NCI-H82 treated with DMSO at 0.1 percent for 48 hours (cell line): ENCODE data around the gene CRYBB2.
"Not testable (repeated sequence)": the region's sequence is repeated elsewhere in the genome, so short reads cannot be mapped to it uniquely, and the experiment has no call there.

ENCODE experiments used
- DNase-seq: peaks from one replicate; lab custom pipeline; 2025; ENCODE audit not compliant: unreplicated experiment; lab: John Stamatoyannopoulos, UW

The CRYBB2 gene, protein sequence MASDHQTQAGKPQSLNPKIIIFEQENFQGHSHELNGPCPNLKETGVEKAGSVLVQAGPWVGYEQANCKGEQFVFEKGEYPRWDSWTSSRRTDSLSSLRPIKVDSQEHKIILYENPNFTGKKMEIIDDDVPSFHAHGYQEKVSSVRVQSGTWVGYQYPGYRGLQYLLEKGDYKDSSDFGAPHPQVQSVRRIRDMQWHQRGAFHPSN

DNA sequence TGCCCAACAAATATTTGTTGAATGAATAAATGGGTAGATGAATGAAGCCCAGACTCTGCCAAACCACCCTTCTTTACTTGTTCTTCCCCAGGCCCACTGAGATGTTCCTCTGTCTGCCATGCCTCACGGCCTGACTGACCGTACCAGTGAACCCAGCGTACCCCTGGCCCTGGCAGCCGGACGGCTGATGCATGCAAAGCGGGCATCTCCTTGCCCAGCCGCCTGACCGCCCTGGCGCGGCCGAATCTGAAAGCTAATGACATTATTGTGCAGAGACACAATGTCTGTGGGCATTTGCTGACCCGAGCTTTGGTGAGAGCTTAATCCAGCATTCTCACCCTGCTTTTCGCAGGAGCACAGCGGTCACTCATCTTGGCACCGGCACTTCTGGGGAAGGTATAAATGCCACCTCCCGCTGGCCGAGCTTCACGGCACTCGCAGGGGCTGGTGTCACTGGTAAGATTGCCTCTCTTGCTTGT lies at the start of gene CRYBB2:
Gene CRYBB2 (plus strand): TSS at position 429 of the 479 bp plus-strand sequence. CDS start 1,791 bp downstream, outside the sequence.
- no peak for DNase-seq

- no peak for DNase-seq
Measured at GRCh38 chr22:25170426-25170980, 48.9 kb upstream of the CRYBB2 start.

- DNase-seq = no peak
Measured at GRCh38 chr22:25172153-25172552, 47.3 kb upstream of the CRYBB2 start.

GRCh38 chr22:25174156-25174887 lies 45.1 kb upstream of the CRYBB2 start:
- no peak for DNase-seq

DNA sequence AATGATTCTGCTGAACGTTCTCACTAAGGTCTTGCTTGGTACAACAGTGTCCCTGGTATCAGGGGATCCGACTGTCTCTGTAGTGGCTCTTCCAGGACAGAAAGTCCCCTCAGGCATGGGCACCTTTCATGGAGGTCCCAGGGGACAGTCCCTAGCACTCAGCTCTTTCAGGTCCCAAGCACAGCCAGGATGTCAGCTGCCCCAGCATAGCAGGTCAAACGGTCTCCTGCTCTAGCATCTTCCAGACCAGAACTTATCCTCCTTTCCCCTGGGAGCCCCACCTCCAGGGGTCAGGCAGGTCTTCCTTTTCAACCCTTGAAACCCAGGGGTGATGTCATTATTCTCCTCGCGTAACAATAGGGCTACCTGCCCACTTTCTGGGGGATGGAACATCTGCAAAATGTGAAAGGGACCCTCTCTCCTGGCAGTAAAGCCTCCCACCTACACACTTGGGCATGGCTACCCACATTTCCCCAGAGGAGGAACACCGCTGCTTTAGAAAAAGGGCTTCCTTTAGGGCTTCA lies 44.5 kb upstream of the CRYBB2 start:
- DNase-seq = no peak

GRCh38 chr22:25176175-25176574 lies 43.3 kb upstream of the CRYBB2 start:
- DNase-seq = no peak

GRCh38 chr22:25176799-25177198 lies 42.6 kb upstream of the CRYBB2 start:
- no peak for DNase-seq

DNA sequence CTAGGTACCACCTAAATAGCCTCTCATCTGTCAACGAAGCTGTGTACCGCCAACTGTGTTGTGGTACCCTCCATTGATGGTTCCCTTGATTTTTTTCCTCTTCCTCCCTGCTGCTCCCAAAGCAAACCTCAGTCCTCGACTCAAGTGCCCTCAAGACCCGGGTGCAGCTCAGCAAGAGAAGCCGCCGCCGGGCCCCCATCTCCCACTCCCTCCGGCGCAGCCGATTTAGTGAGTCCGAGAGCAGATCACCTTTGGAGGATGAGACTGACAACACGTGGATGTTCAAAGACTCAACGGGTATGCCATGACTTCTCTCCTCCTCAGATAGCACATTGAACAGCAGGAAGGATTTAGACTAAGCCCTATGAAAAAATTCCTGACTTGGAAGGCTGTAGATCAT lies 42.2 kb upstream of the CRYBB2 start:
- DNase-seq = no peak

GRCh38 chr22:25177895-25178294 lies 41.5 kb upstream of the CRYBB2 start:
- DNase-seq = no peak

- DNase-seq = not testable (repeated sequence)
Measured at GRCh38 chr22:25178348-25178747, 41.1 kb upstream of the CRYBB2 start.

- not testable (repeated sequence) for DNase-seq
Measured at GRCh38 chr22:25178869-25179631, 40.4 kb upstream of the CRYBB2 start.

DNA sequence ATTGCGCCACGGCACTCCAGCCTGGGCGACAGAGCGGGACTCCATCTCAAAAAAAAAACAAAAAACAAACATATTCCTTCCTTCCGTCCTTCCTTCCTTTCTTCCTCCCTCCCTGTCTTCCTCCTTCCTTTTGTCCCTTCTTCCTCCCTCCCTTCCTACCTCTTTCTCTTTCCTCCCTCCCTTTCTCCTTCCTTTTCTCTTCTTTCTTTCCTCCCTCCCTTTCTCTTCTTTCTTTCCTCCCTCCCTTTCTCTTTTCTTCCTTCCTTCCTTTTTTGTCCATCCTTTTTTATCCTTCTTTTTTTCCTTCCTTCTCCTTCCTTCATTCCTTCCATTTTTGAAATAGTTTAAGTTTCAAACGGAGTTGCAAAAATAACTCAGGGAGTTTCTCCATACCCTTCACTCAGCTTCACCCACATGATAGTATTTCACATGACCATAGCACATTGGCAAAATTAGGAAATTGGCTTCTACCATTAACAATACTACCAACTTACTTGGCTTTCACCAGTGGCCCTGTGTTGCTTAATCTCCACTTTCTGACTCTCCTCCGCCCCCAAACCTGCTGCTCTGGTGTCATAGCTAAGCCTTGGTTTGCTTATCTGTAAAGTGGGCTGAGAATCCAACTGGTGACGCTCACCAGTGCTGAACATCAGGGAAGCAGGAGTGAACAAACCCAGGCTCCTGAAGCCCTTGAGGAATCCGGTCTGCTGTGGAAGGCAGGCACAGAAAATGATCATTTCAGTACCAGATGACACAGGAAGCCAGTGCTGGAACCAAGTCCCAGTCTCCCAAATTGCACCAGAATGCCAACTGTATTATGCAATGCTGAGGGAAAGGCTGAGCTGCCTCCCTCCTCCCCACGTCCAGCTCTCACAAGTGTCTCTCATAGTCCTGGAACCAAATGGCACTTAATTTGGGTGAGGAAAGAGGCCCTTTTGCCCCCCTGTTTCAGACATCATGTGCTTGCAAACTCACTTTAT lies 37.0 kb upstream of the CRYBB2 start:
- no peak for DNase-seq

- DNase-seq = no peak
Measured at GRCh38 chr22:25183949-25184619, 35.4 kb upstream of the CRYBB2 start.

DNA sequence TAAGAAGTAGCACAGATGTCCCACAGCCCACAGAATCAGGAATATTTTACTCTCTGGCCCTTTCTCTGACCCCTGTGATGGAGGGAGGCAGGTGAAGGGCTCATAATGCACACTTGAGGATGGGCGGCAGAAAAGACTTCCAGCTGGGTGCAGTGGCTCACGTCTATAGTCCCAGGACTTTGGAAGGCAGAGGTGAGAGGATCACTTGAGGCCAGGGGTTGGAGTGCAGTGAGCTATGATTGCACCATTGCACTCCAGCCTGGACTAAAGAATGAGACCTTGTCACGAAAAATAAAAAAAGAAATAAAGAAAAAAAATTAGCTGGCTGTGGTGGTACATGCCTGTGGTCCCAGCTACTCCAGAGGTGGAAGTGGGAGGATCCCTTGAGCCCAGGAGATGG lies 33.3 kb upstream of the CRYBB2 start:
- no peak for DNase-seq

- no peak for DNase-seq
Measured at GRCh38 chr22:25187469-25187868, 32.0 kb upstream of the CRYBB2 start.

- DNase-seq = no peak
Measured at GRCh38 chr22:25192406-25192805, 27.0 kb upstream of the CRYBB2 start.

DNA sequence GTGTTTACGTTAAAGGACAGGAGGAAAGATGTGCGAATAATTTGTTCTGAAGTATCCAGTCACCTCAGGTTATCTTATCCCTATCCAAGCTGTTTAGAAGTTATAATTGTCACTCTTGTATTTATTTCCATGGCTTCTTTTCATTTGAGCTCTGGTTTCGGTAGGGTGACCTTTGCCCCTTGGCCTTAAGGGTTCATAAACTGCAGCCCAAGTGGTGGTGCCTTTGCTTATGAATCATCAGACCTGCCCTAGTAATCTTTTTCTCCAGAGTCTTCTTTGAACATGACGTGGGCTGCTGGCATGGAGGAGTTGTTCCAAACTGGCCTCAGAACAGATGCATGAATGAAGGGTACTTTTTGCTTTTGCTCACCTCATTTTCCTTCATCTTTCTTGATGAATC lies 26.3 kb upstream of the CRYBB2 start:
- DNase-seq = no peak

- DNase-seq = no peak
Measured at GRCh38 chr22:25193548-25193947, 25.9 kb upstream of the CRYBB2 start.

GRCh38 chr22:25196326-25196725 lies 23.1 kb upstream of the CRYBB2 start:
- no peak for DNase-seq

GRCh38 chr22:25197340-25197739 lies 22.1 kb upstream of the CRYBB2 start:
- DNase-seq = no peak
